SU-DHL-6 (cell line): ENCODE results near the gene LITAFD.

Experiments
- H2AFZ ChIP-seq: fragments of 200-600 bp; sonication (generic); 2 replicates; pipeline ENCODE4 v1.6.1; 2014; ENCODE audit warnings: low read depth, mild to moderate bottlenecking, moderate library complexity, mixed read lengths, antibody characterized with exemption, low read length; ENCODE audit not compliant: severe bottlenecking
- H3F3A ChIP-seq: fragments of 200-600 bp; shearing (Covaris generic); 2 replicates; pipeline ENCODE4 v1.6.0; 2016; ENCODE audit warnings: antibody characterized with exemption, mild to moderate bottlenecking; ENCODE audit not compliant: insufficient read depth
- H3K27ac ChIP-seq: fragments of 200-600 bp; sonication (generic); 2 replicates; pipeline ENCODE4 v1.5.1; 2016; ENCODE audit warnings: low read depth, mild to moderate bottlenecking, low read length, moderate library complexity, mixed read lengths
- H3K27me3 ChIP-seq: fragments of 200-600 bp; sonication (generic), shearing (Covaris generic); 2 replicates; pipeline ENCODE4 v1.6.0; 2014; ENCODE audit warnings: mild to moderate bottlenecking, low read length
- H3K36me3 ChIP-seq: fragments of 200-600 bp; sonication (generic); 2 replicates; pipeline ENCODE4 v1.6.1; 2014; ENCODE audit warnings: mild to moderate bottlenecking, low read length, mixed read lengths
- H3K4me2 ChIP-seq: fragments of 300-600, 200-600 bp; shearing (Covaris generic), sonication (generic); 2 replicates; pipeline ENCODE4 v1.6.0; 2014; ENCODE audit warnings: low read length, low read depth, mild to moderate bottlenecking; ENCODE audit not compliant: poor library complexity, severe bottlenecking
- H3K4me3 ChIP-seq: fragments of 200-600 bp; sonication (generic); 2 replicates; pipeline ENCODE4 v1.5.1; 2014; ENCODE audit warnings: antibody characterized with exemption, low read length, mild to moderate bottlenecking, mixed read lengths; ENCODE audit not compliant: insufficient read depth, poor library complexity, severe bottlenecking
- H3K79me2 ChIP-seq: fragments of 200-600 bp; sonication (generic); 2 replicates; pipeline ENCODE4 v1.6.1; 2014; ENCODE audit warnings: mild to moderate bottlenecking, low read length, moderate library complexity; ENCODE audit not compliant: insufficient read depth
- H3K9ac ChIP-seq: fragments of 200-600 bp; sonication (generic); 2 replicates; pipeline ENCODE4 v1.7.0; 2014; ENCODE audit warnings: mild to moderate bottlenecking, low read length
- H3K9me2 ChIP-seq: fragments of 200-600 bp; sonication (generic); replicated peaks from 2 replicates; pipeline ENCODE4 v1.6.1; 2014; ENCODE audit warnings: low read length; ENCODE audit not compliant: insufficient read depth
- H3K9me3 ChIP-seq: fragments of 200-600 bp; sonication (generic); 2 replicates; pipeline ENCODE4 v1.6.1; 2014; ENCODE audit warnings: low read length, mixed read lengths; ENCODE audit not compliant: insufficient read depth
- H4K20me1 ChIP-seq: fragments of 200-600 bp; sonication (generic); 2 replicates; pipeline ENCODE4 v1.6.1; 2014; ENCODE audit warnings: low read depth, mild to moderate bottlenecking, antibody characterized with exemption, low read length, moderate library complexity, mixed read lengths
- EZH2phosphoT487 ChIP-seq: fragments of 200-600 bp; sonication (generic), shearing (Covaris generic); conservative IDR thresholded peaks from 2 replicates; pipeline ENCODE4 v1.6.1; 2018; ENCODE audit warnings: mild to moderate bottlenecking, antibody characterized with exemption, low read length, moderate library complexity, mixed read lengths
- TF ChIP-seq, protein P1 (sequence below): fragments of 200-600 bp; sonication (generic); IDR thresholded peaks from one replicate; pipeline ENCODE4 v1.5.1; 2017; ENCODE audit warnings: antibody characterized with exemption, mild to moderate bottlenecking, low read length, moderate library complexity; ENCODE audit not compliant: insufficient read depth, poor library complexity, severe bottlenecking

LITAFD gene

DNA sequence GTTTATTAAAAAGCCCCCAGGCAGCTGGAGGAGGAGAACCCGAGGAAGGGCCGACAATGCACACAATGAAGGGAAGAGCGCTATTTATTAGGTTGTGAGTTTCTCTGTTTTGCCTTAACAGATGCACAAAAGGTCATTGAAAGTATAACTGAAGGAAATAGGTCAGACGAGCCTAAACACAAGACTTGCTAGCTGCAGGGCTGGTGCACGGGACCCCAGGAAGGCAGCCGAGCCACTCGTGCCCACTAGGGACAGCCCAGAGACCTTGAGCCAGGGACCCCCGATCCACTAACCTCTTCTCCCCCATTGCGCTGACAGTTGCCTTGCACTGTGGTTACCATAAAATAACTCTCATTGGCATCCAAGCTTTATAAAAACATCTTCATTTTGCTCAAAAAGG lies 11.3 kb downstream of the LITAFD start:
- H3K36me3 ChIP-seq: peaks cover 22% of the 10 kb centered on the region
- no peaks in the 10 kb centered on the region for H3K27me3 ChIP-seq
- H2AFZ ChIP-seq: no peak overlapping the region
- H3F3A ChIP-seq: peaks cover 10% of the 10 kb centered on the region
- peak overlapping the region; percentile 84 for H3K27ac ChIP-seq
- H3K9me2 ChIP-seq: no peaks in the 10 kb centered on the region
- no peaks in the 10 kb centered on the region for H3K79me2 ChIP-seq
- TF ChIP-seq, protein P1, sequence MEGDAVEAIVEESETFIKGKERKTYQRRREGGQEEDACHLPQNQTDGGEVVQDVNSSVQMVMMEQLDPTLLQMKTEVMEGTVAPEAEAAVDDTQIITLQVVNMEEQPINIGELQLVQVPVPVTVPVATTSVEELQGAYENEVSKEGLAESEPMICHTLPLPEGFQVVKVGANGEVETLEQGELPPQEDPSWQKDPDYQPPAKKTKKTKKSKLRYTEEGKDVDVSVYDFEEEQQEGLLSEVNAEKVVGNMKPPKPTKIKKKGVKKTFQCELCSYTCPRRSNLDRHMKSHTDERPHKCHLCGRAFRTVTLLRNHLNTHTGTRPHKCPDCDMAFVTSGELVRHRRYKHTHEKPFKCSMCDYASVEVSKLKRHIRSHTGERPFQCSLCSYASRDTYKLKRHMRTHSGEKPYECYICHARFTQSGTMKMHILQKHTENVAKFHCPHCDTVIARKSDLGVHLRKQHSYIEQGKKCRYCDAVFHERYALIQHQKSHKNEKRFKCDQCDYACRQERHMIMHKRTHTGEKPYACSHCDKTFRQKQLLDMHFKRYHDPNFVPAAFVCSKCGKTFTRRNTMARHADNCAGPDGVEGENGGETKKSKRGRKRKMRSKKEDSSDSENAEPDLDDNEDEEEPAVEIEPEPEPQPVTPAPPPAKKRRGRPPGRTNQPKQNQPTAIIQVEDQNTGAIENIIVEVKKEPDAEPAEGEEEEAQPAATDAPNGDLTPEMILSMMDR: no peak
- TF ChIP-seq EZH2phosphoT487: no peak
- no peaks in the 10 kb centered on the region for H4K20me1 ChIP-seq
- no peak overlapping the region; the same call in 1 of the 2 replicates for H3K9ac ChIP-seq
- H3K9me3 ChIP-seq: no peaks in the 10 kb centered on the region
- peak overlapping the region; percentile 36 for H3K4me2 ChIP-seq
- no peak overlapping the region for H3K4me3 ChIP-seq

DNA sequence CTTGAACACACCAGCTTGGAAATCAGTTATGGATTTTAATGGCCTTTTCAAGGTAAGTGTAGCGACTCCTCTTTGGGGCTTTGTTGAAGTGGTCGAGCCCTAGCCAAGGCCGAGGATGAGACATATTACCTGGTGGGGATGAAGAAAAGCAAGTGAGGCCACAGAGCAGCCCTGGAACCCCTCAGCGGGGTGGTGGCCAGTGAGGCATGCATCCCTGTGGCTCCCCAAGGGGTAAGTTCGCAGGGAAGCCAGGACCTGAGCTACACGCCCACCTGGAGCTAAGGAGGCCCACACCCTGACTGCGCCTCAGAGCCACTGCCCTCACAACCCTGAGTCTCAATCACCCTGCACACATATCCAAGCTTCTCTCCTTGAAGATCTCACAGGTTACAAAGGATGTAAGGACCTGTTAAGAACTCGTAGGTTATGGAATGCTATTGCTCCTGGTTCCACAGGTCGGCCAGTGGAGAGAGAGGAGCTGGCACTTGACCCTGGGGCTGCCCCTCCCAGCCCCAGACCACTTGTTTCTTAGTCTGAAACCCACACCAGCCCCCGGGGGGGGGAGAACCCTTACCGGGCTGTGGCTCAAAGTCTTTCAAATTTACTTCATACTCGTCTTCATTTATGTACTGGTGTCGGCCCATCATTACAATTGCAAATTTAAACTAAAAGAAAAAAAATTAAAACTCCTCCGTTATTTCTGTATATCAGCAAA lies 12.0 kb downstream of the LITAFD start:
- Histone ChIP-seq H2AFZ (no peak overlapping the region), H3F3A (peaks cover 10% of the 10 kb centered on the region), H3K27ac (peak overlapping the region; percentile 84), H3K9me2 (no peaks in the 10 kb centered on the region), H3K27me3 (no peaks in the 10 kb centered on the region), H3K4me2 (peak overlapping the region; percentile 36), H3K4me3 (no peak overlapping the region), H3K79me2 (no peaks in the 10 kb centered on the region), H3K9me3 (no peaks in the 10 kb centered on the region), H3K36me3 (peaks cover 29% of the 10 kb centered on the region), H4K20me1 (no peaks in the 10 kb centered on the region), H3K9ac (no peak overlapping the region)
- no peak for TF ChIP-seq EZH2phosphoT487
- TF ChIP-seq, protein P1: no peak

DNA sequence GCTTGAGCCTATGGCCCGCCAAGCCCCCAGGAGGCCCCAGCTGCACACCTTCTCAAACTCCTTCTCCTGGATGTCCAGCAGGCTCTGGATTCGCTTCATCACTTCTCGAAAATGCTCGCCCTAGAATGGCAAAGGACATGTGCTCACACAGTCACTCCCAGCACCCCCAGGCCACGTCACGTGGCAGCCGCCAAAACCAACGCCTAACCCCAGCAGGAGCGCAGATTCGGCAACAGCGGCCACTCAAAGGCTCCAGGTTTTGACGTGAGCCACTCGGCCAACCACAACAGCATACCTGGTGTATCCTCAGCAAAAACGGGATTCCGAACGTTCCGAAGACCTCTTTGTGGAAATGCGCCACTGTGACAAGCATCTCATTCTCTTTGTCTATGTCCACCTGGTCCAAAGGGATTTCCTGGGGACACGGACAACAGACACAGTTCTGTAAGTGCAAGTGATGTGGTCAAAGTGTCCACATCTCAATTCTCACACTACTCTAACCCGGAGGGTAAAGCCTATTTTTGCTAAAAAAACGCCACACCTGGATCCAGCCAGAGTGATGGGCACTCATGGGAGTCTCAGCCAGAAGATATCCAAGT lies 12.7 kb downstream of the LITAFD start:
- H3K9me2 ChIP-seq: no peaks in the 10 kb centered on the region
- no peaks in the 10 kb centered on the region for H3K27me3 ChIP-seq
- no peak overlapping the region for H2AFZ ChIP-seq
- peaks cover 10% of the 10 kb centered on the region for H3F3A ChIP-seq
- no peak overlapping the region for H3K4me2 ChIP-seq
- H4K20me1 ChIP-seq: no peaks in the 10 kb centered on the region
- peaks cover 33% of the 10 kb centered on the region for H3K36me3 ChIP-seq
- H3K9me3 ChIP-seq: no peaks in the 10 kb centered on the region
- H3K27ac ChIP-seq: no peak overlapping the region
- no peak for TF ChIP-seq EZH2phosphoT487
- TF ChIP-seq, protein P1: no peak
- no peak overlapping the region for H3K9ac ChIP-seq
- H3K4me3 ChIP-seq: no peak overlapping the region
- H3K79me2 ChIP-seq: no peaks in the 10 kb centered on the region
